ENCODE measurements around the gene CNTNAP2. TPM values are rescaled to one million over a fixed set of nuclear protein-coding genes. Genes with fewer than 3 reads are reported as not detected.
"Not testable (repeated sequence)": the region's sequence is repeated elsewhere in the genome, so short reads cannot be mapped to it uniquely, and the experiment has no call there.

Gene CNTNAP2
- total and polyA plus RNA-seq, 7 experiments from 2014 or later: 0.02 to 0.48 (median 0.24) TPM; not detected in 2

DNA sequence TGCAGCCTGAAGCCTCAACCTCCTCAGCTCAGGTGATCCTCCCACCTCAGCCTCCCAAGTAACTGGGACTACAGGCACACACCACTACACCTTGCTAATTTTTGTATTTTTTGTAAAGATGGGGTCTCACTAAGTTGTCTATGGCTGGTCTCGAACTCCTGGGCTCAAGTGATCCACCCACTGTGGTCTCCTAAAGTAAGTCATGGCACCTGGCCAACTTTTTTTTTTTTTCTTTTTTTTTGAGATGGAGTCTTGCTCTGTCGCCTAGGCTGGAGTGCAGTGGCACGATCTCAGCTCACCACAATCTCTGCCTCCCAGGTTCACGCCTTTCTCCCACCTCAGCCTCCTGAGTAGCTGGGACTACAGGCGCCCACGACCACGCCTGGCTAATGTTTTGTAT, 2182.2 kb downstream of the CNTNAP2 start:
- H3K27me3 Mint-ChIP-seq; H3K36me3 ChIP-seq (ENCODE audit: control insufficient read depth in 2 of 3, insufficient read depth in 3 of 3, low read length in 3 of 3); H3K4me1 ChIP-seq (ENCODE audit: control insufficient read depth in 2 of 2, insufficient read depth in 2 of 2, low read length in 2 of 2); H3K4me3 ChIP-seq (ENCODE audit: low read length); ATAC-seq; POLR2A ChIA-PET; H3K9me3 Mint-ChIP-seq; H3K36me3 Mint-ChIP-seq; DNase-seq; intact Hi-C loops (cut with micrococcal nuclease); H3K9me3 ChIP-seq (ENCODE audit: control insufficient read depth in 2 of 3, low read length in 3 of 3); H3K27ac ChIP-seq (ENCODE audit: low read depth, low read length); H3K27ac Mint-ChIP-seq; H3K27me3 ChIP-seq (ENCODE audit: control insufficient read depth in 2 of 2, insufficient read depth in 2 of 2, low read length in 2 of 2); H3K4me3 Mint-ChIP-seq: not testable (repeated sequence)
- CTCF ChIA-PET: interaction anchor here (0.6 kb wide), 1 partner anchor 200 kb away, joined by 5 read pairs; no protein-coding TSS in a partner anchor
- peaks cover under 1 to 19% (median 5%) of the 10 kb centered on the region in 7 donors for H3K4me1 Mint-ChIP-seq

DNA sequence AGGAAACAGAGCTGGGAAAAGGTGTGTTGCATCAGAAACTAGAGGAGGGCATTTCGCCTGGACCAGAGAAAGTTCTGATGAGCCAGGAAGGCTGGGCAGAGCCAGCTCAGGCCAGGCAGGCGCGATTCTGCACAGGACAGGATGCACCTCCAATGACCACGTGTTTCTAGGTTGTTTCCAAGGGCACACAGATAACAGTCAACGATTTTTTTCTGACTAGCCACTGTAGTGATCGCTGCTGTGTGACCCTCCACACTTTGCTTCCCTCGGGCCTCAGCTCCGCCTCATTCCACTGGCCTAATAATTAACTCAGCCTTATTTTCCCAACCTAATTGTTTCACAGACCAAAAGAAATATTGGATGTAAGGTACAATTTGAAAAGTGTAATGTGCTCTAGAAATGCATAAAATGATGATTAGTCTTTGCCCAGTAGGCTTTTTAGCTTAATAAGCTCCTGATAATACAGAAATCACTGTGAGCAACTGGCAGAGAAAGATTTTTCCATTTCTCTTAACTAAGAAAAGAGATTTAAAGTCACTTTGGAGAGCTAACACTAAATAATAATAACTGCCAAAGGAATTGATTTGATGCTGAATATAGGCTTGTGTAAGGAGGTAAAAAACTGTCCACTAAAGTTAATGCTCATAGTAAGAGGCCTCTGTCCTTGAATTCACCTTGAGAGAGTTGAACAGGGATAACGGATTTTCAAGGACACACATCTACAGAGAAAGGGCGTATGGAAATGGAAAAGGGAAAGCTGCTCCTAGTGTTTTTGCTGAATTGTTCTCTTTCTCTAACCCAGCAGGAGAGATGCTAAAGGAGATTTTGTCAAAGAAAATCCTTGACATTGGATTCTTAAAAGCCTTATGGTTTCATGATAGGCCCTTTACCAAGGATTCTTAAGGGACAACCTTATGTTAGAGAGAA, 2183.0 kb downstream of the CNTNAP2 start:
- Histone ChIP-seq H3K4me1 (ENCODE audit: control insufficient read depth in 2 of 2, insufficient read depth in 2 of 2, low read length in 2 of 2) (peaks cover 0 to 13% of the 10 kb centered on the region in 2 donors), H3K4me3 (ENCODE audit: low read length) (no peak overlapping the region), H3K9me3 (ENCODE audit: control insufficient read depth in 2 of 3, low read length in 3 of 3) (no peaks in the 10 kb centered on the region), H3K27me3 (ENCODE audit: control insufficient read depth in 2 of 2, insufficient read depth in 2 of 2, low read length in 2 of 2) (no peaks in the 10 kb centered on the region), H3K27ac (ENCODE audit: low read depth, low read length) (no peak overlapping the region), H3K36me3 (ENCODE audit: control insufficient read depth in 2 of 3, insufficient read depth in 3 of 3, low read length in 3 of 3) (no peaks in the 10 kb centered on the region)
- intact Hi-C loops (cut with micrococcal nuclease): no loop called here
- Mint-ChIP-seq H3K9me3 (peaks cover 0 to under 1% (median 0%) of the 10 kb centered on the region in 11 donors), H3K36me3 (no peaks in the 10 kb centered on the region), H3K27me3 (peaks cover 0 to 4% (median 0%) of the 10 kb centered on the region in 5 donors), H3K27ac (no peak overlapping the region), H3K4me3 (no peak overlapping the region), H3K4me1 (peaks cover 5 to 28% (median 11%) of the 10 kb centered on the region in 7 donors)
- ATAC-seq (no peak), DNase-seq (no peak)
- ChIA-PET CTCF (no interaction called here), POLR2A (no interaction called here)

DNA sequence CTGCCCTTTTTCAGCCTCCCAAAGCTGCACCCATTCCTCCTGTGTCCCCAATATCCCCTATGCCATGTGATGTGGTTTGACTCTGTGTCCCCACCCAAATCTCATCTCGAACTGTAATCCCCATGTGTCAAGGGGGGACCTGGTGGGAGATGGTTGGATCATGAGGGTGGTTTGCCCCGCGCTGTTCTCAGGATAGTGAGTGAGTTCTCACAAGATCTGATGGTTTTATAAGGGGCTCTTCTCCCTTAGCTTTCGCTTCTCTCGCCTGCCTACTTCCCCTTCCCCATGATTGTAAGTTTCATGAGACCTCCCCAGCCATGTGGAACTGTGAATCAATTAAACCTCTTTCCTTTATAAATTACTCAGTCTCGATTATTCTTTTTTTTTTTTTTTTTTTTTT, 2185.8 kb downstream of the CNTNAP2 start:
- peaks cover 0 to 23% of the 10 kb centered on the region in 2 donors for H3K4me1 ChIP-seq (ENCODE audit: control insufficient read depth in 2 of 2, insufficient read depth in 2 of 2, low read length in 2 of 2)
- ChIA-PET CTCF (interaction anchor here (0.9 kb wide), 1 partner anchor 17 kb away, joined by 3 read pairs; no protein-coding TSS in a partner anchor), POLR2A (interaction anchor here (1.0 kb wide), 1 partner anchor 20 kb away, joined by 4 read pairs; no protein-coding TSS in a partner anchor)
- H3K9me3 Mint-ChIP-seq; H3K36me3 ChIP-seq (ENCODE audit: control insufficient read depth in 2 of 3, insufficient read depth in 3 of 3, low read length in 3 of 3); H3K27me3 Mint-ChIP-seq; intact Hi-C loops (cut with micrococcal nuclease); H3K4me3 Mint-ChIP-seq; H3K9me3 ChIP-seq (ENCODE audit: control insufficient read depth in 2 of 3, low read length in 3 of 3); H3K27ac ChIP-seq (ENCODE audit: low read depth, low read length); H3K4me3 ChIP-seq (ENCODE audit: low read length); DNase-seq; ATAC-seq; H3K27me3 ChIP-seq (ENCODE audit: control insufficient read depth in 2 of 2, insufficient read depth in 2 of 2, low read length in 2 of 2): not testable (repeated sequence)
- Mint-ChIP-seq H3K27ac (peak overlapping the region in 3 of 9 donors; percentile 3 to 60 (median 58)), H3K36me3 (peaks cover 0 to 10% (median 0%) of the 10 kb centered on the region in 5 donors), H3K4me1 (peaks cover 10 to 50% (median 23%) of the 10 kb centered on the region in 7 donors)

DNA sequence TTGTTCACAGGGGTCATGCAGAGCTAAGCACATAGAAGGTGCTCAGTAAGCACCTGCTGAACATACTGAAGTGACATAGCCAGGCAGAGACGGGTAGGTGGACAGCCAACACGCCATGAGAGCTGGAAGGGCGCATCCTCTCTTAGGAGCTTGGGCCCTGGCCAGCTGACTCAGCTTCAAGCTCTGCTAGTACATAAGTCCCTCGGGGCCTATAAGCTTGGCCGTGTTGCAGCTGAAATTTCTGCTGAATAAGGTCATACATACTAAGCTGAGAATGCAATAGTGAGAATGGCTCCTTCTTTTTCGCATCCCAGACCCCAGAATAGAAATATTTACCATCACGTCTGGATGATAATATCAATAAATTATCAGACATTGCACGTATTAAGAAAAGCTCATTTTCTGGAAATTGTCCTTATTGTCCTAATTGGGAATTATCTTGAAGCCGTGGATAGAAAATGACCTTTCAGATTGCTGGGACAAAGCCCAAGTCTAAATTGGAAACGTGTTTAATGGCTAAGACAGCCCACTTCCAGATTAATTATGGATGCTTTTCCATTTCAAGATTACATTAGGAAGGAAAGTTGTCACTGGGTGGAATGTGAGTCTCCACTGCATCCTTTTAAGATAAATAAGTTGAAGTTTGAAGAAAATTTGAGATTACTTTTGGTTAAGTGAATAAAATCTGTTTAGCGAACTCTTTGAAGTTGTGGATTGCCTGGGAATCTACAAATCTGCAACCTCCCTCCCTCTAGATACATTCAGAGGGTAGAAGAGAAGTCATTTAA, 2186.9 kb downstream of the CNTNAP2 start:
- Histone ChIP-seq H3K27me3 (ENCODE audit: control insufficient read depth in 2 of 2, insufficient read depth in 2 of 2, low read length in 2 of 2) (no peaks in the 10 kb centered on the region), H3K27ac (ENCODE audit: low read depth, low read length) (no peak overlapping the region), H3K9me3 (ENCODE audit: control insufficient read depth in 2 of 3, low read length in 3 of 3) (no peaks in the 10 kb centered on the region), H3K4me1 (ENCODE audit: control insufficient read depth in 2 of 2, insufficient read depth in 2 of 2, low read length in 2 of 2) (peaks cover 0 to 23% of the 10 kb centered on the region in 2 donors), H3K4me3 (ENCODE audit: low read length) (no peak overlapping the region), H3K36me3 (ENCODE audit: control insufficient read depth in 2 of 3, insufficient read depth in 3 of 3, low read length in 3 of 3) (no peaks in the 10 kb centered on the region)
- POLR2A ChIA-PET: interaction anchor here (0.7 to 1.0 kb wide), 2 partner anchors 22 to 27 kb away, joined by 3 to 4 read pairs; no protein-coding TSS in a partner anchor
- H3K4me1 Mint-ChIP-seq: peaks cover 10 to 50% (median 23%) of the 10 kb centered on the region in 7 donors
- peaks cover 0 to 10% (median 0%) of the 10 kb centered on the region in 11 donors for H3K9me3 Mint-ChIP-seq
- intact Hi-C loops (cut with micrococcal nuclease): no loop called here
- H3K27ac Mint-ChIP-seq: peak overlapping the region in 6 of 9 donors; percentile 42 to 89 (median 68)
- peak overlapping the region in 7 of 10 donors; percentile 12 to 68 (median 38) for H3K4me3 Mint-ChIP-seq
- ATAC-seq (no peak), DNase-seq (no peak)
- peaks cover 0 to 10% (median 0%) of the 10 kb centered on the region in 5 donors for H3K36me3 Mint-ChIP-seq
- CTCF ChIA-PET: interaction anchor here (0.5 to 0.9 kb wide), 2 partner anchors 18 to 305 kb away, joined by 3 read pairs; no protein-coding TSS in a partner anchor
- peaks cover 0 to under 1% (median 0%) of the 10 kb centered on the region in 5 donors for H3K27me3 Mint-ChIP-seq

DNA sequence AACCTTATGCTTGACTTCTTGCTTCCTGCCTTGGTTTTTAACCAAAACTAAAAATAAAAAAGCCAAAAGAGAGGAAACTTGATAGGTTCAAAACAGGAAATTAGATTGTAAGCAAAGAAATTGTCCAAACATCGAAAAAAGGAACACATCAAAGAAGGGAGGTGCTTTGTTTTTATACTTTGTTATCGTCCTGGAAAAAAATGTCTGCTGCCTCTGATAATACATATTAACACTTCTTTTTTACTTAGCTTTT, 2187.4 kb downstream of the CNTNAP2 start:
- H3K9me3 Mint-ChIP-seq: peaks cover 0 to 10% (median under 1%) of the 10 kb centered on the region in 11 donors
- Histone ChIP-seq H3K9me3 (ENCODE audit: control insufficient read depth in 2 of 3, low read length in 3 of 3) (no peaks in the 10 kb centered on the region), H3K27me3 (ENCODE audit: control insufficient read depth in 2 of 2, insufficient read depth in 2 of 2, low read length in 2 of 2) (no peaks in the 10 kb centered on the region), H3K4me1 (ENCODE audit: control insufficient read depth in 2 of 2, insufficient read depth in 2 of 2, low read length in 2 of 2) (peaks cover 0 to 23% of the 10 kb centered on the region in 2 donors), H3K27ac (ENCODE audit: low read depth, low read length) (no peak overlapping the region), H3K4me3 (ENCODE audit: low read length) (no peak overlapping the region), H3K36me3 (ENCODE audit: control insufficient read depth in 2 of 3, insufficient read depth in 3 of 3, low read length in 3 of 3) (no peaks in the 10 kb centered on the region)
- ChIA-PET CTCF (no interaction called here), POLR2A (interaction anchor here (0.7 kb wide), 1 partner anchor 27 kb away, joined by 3 read pairs; no protein-coding TSS in a partner anchor)
- DNase-seq (no peak), ATAC-seq (no peak)
- peaks cover 0 to 10% (median 0%) of the 10 kb centered on the region in 5 donors for H3K36me3 Mint-ChIP-seq
- peak overlapping the region in 6 of 9 donors; percentile 32 to 89 (median 68) for H3K27ac Mint-ChIP-seq
- H3K4me1 Mint-ChIP-seq: peaks cover 10 to 50% (median 23%) of the 10 kb centered on the region in 7 donors
- no peaks in the 10 kb centered on the region for H3K27me3 Mint-ChIP-seq
- intact Hi-C loops (cut with micrococcal nuclease): no loop called here
- H3K4me3 Mint-ChIP-seq: peak overlapping the region in 7 of 10 donors; percentile 12 to 68 (median 38)

DNA sequence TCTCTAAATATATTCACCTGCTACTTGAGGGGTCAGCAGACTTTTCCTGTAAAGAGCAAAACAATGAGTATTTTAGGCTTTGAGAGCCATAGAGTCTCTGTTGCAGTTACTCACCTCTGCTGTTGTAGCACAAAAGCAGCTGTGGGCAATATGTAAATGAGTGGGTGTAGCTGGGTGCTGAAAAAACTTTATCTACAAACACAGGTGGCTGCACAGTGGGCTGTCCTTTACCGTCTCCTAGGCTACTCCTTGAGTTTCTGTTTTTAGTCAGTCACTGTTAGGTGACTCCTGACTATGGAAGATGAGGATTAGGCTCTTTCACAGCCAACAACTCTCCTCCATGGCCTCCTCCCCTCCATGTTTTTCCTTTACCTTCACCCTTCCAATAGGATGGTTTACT, 2187.9 kb downstream of the CNTNAP2 start:
- Histone ChIP-seq H3K9me3 (ENCODE audit: control insufficient read depth in 2 of 3, low read length in 3 of 3) (no peaks in the 10 kb centered on the region), H3K4me3 (ENCODE audit: low read length) (no peak overlapping the region), H3K36me3 (ENCODE audit: control insufficient read depth in 2 of 3, insufficient read depth in 3 of 3, low read length in 3 of 3) (no peaks in the 10 kb centered on the region), H3K27me3 (ENCODE audit: control insufficient read depth in 2 of 2, insufficient read depth in 2 of 2, low read length in 2 of 2) (no peaks in the 10 kb centered on the region), H3K4me1 (ENCODE audit: control insufficient read depth in 2 of 2, insufficient read depth in 2 of 2, low read length in 2 of 2) (peaks cover 0 to 23% of the 10 kb centered on the region in 2 donors), H3K27ac (ENCODE audit: low read depth, low read length) (no peak overlapping the region)
- Mint-ChIP-seq H3K27ac (peak overlapping the region in 4 of 9 donors; percentile 17 to 89 (median 70)), H3K27me3 (no peaks in the 10 kb centered on the region), H3K4me1 (peaks cover 10 to 50% (median 23%) of the 10 kb centered on the region in 7 donors), H3K36me3 (peaks cover 0 to 10% (median 0%) of the 10 kb centered on the region in 5 donors), H3K4me3 (peak overlapping the region in 7 of 10 donors; percentile 1 to 68 (median 32)), H3K9me3 (peaks cover 0 to 10% (median 2%) of the 10 kb centered on the region in 11 donors)
- intact Hi-C loops (cut with micrococcal nuclease): no loop called here
- ChIA-PET POLR2A (no interaction called here), CTCF (interaction anchor here (0.5 kb wide), 1 partner anchor 207 kb away, joined by 3 read pairs; no protein-coding TSS in a partner anchor)
- ATAC-seq (no peak), DNase-seq (no peak)
